NCI-H345 (cell line): Measurements from ENCODE around the gene C2CD2L.
"Not testable (repeated sequence)": the region's sequence is repeated elsewhere in the genome, so short reads cannot be mapped to it uniquely, and the experiment has no call there.

Source experiments
- DNase-seq: peaks from one replicate; lab custom pipeline; 2025; lab: John Stamatoyannopoulos, UW

Gene C2CD2L

GRCh38 chr11:119093942-119094815, 13.0 kb upstream of the C2CD2L start:
- no peak for DNase-seq

DNA sequence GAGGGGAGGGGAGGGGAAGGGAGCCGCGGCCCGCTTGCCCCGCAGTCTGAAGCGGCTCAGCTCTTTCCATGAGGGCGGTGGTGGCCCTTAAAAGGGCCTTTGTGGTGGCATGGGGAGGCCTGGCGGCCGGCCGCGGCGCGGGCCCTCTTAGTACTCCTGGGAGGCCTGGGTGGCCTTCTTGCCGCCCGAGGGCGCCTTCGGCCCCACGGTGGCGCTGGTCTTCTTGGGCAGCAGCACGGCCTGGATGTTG, 12.4 kb upstream of the C2CD2L start:
- DNase-seq, result no peak

GRCh38 chr11:119095066-119095880, 11.9 kb upstream of the C2CD2L start:
- peak; percentile 100 for DNase-seq

DNA sequence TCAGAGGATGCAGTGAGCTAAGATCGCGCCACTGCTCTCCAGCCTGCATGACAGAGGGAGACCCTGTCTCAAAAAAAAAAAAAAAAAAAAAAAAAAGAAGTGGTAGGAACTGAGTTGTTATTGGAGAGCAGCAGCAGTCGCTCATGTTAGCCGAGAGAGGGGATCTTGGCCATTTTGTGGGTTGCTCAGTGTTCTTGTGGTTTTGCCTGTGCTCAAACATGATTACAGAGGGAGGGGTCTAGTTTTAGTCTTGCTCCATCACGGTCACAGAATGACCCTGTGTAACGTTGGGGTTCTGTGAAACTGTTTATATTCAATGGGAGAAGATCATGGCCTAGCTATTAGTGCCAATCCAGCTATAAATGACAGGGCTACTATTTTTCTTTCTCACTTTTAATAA, 7.4 kb upstream of the C2CD2L start:
- no peak for DNase-seq

DNA sequence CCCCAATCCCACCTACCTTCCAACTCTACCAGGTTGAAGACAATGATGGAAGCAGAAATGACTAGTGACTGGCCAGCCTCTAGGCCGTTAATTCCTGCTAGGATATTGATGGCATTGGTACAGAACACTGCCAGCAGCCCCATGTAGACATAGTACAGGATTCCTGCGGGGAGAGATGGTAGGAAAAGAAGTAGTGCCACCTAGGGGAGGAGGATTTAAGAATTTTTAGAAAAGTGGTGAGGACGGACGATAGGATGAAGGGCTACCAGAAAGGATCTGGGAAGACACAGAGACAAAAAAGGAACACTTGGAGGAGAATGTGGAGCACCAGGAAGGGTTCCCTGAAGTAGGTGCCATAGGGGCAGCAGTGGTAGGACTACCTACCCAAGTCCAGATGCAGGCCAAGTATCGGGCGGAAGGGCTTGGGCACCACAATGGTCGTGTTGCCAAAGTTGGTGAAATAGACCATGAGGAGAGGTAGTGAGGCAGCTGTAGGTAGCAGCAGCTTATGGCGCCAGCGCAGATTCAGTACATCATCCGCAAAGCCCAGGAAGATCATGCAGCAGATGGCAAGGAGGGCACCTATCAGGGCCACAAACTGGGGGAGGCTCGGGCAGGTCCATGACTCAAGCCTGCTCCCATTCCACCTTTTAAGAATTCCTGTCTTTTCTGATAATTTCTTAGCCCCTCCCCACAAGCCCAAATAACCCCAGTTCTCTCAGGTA, 6.7 kb upstream of the C2CD2L start:
- no peak for DNase-seq

GRCh38 chr11:119100994-119101758, 6.0 kb upstream of the C2CD2L start:
- no peak for DNase-seq

- DNase-seq, result peak; percentile 97
Measured at GRCh38 chr11:119101759-119102423, 5.3 kb upstream of the C2CD2L start, which contains the start of gene DPAGT1. TSS of gene DPAGT1 (minus strand) at chr11:119101853. CDS start at chr11:119101655, 198 bp downstream.

GRCh38 chr11:119103161-119103664, 3.9 kb upstream of the C2CD2L start:
- DNase-seq, result not testable (repeated sequence)

DNA sequence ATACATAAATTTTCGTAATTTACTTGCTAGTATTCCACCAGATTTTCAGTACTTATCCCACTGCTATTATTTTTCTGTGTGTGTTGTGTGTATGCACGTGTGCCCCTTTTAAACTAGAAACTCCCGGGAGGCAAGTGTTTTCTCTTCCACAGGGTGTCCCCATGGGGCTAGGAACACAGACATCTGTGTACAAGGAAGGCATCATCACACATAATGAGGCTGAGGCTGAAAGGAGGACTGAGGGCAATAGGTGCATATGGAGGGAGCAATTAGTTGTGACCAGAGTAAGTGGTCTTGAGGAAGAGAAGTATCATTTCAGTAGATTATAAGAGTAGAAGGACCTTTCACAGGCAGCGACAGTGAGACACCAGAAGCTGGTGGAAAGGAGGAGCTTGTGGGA, 3.4 kb upstream of the C2CD2L start:
- DNase-seq, result no peak

DNA sequence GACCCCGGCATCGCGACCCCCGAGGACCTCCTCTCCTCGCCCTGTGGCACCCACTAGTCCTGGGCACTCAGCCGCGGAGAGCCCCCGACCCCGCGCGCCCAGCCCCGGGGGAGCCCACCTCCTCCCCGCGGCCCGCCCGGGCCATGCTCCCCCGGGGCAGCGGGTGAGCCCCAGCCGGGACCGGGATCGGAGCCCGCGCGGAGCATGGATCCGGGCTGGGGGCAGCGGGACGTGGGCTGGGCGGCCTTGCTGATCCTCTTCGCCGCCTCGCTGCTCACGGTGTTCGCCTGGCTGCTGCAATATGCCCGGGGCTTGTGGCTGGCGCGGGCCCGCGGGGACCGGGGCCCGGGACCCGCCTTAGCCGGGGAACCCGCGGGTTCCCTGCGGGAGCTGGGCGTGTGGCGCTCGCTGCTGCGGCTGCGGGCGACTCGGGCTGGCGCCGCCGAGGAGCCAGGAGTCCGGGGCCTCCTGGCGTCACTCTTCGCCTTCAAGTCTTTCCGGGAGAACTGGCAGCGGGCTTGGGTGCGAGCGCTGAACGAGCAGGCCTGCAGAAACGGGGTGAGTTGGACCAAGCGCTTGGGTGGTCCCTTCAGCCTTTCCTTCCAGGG, 498 bp downstream of the C2CD2L start:
- no peak for DNase-seq

GRCh38 chr11:119108146-119108856, 1.2 kb downstream of the C2CD2L start:
- peak; percentile 73 for DNase-seq

- no peak for DNase-seq
Measured at GRCh38 chr11:119108857-119109221, 1.7 kb downstream of the C2CD2L start.

- DNase-seq, result no peak
Measured at GRCh38 chr11:119109843-119110242, 2.7 kb downstream of the C2CD2L start.

GRCh38 chr11:119110439-119110838, 3.3 kb downstream of the C2CD2L start:
- DNase-seq, result no peak

DNA sequence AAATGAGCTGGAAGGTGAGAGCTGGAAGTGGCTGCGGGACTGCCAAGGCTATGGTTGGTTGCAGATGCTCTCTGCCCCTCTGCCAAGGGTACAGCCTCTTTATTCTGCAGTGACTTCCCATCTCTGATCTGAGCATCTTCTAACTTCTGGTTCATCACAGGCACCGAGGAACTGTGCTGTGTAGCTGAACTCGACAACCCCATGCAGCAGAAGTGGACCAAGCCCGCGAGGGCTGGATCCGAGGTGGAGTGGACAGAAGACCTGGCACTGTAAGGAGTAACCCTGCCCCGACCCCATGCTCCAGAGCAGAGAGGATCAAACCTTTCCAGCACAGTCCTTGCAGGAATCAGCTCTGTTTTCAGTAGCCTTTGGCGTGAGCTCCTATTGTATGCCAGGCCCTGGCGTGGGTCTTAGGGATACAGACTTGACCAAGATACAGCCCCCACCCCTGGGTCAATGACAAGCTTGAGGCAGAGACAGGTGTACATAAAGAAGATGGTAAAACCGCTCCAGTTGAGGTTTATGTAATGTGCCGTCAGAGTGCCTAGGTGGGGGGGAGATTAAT, 4.3 kb downstream of the C2CD2L start:
- DNase-seq, result no peak

GRCh38 chr11:119112314-119113020, 5.3 kb downstream of the C2CD2L start:
- DNase-seq, result no peak

DNA sequence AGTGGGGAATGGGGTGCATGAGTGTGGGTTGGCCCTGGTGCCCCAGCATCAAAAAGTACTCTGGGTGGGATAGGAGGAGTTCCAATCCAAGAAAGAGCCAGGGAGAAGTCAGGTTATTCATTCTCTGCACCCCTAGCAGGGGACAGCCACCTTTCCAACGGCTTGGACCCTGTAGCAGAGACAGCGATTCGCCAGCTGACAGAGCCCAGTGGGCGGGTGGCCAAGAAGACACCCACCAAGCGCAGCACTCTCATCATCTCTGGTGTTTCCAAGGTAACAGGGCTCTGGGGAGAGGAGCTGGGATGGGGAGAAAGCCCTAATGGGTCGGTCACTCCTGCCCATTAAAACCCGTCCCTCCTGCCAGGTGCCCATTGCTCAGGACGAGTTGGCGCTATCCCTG, 6.6 kb downstream of the C2CD2L start:
- no peak for DNase-seq

- no peak for DNase-seq
Measured at GRCh38 chr11:119114351-119114750, 7.2 kb downstream of the C2CD2L start.
